T1000 (cell line): ENCODE measurements around the gene IGSF21.
"Not testable (repeated sequence)": the region's sequence is repeated elsewhere in the genome, so short reads cannot be mapped to it uniquely, and the experiment has no call there.

ENCODE experiments used
- DNase-seq: peaks from one replicate; lab custom pipeline; 2025; ENCODE audit warnings: mixed read lengths; lab: John Stamatoyannopoulos, UW

The IGSF21 gene

GRCh38 chr1:18145851-18146618 lies 38.4 kb downstream of the IGSF21 start:
- no peak for DNase-seq

GRCh38 chr1:18146886-18147285 lies 39.3 kb downstream of the IGSF21 start:
- DNase-seq = no peak

GRCh38 chr1:18147672-18148071 lies 40.1 kb downstream of the IGSF21 start:
- no peak for DNase-seq

- no peak for DNase-seq
Observed at GRCh38 chr1:18148461-18148860, 40.9 kb downstream of the IGSF21 start.

GRCh38 chr1:18149027-18149641 lies 41.5 kb downstream of the IGSF21 start:
- DNase-seq = no peak

DNA sequence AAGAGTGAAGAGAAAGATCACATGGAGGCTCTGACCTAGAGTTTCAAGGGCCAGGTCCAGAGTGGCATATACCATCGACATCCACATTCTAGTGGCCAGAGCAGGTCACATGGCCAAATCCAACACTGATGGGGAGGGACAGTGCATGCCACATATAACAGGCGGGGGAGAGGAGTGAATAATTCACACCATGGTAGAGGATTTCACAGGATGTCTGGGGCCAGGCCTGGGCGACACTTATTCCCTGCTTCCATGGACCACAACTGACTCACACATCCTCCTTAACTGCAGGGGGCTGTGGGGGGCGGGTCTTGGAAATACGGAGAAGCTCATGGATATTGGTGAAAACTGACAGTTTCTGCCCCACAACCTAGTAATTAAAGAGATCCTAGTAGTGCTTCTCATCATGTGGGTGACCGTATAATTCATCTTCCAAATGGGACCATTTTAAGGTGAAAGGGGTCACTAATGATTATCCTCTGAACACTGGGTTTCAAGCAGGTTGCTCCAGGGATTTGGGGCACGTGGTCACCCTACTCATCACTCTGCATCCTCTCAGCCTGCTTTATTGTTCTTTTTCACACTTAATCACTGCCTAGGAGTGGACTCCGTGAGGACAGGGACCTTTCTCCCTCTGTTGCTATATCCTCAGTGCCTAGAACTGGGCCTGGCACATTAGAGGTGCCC lies 44.0 kb downstream of the IGSF21 start:
- no peak for DNase-seq

DNA sequence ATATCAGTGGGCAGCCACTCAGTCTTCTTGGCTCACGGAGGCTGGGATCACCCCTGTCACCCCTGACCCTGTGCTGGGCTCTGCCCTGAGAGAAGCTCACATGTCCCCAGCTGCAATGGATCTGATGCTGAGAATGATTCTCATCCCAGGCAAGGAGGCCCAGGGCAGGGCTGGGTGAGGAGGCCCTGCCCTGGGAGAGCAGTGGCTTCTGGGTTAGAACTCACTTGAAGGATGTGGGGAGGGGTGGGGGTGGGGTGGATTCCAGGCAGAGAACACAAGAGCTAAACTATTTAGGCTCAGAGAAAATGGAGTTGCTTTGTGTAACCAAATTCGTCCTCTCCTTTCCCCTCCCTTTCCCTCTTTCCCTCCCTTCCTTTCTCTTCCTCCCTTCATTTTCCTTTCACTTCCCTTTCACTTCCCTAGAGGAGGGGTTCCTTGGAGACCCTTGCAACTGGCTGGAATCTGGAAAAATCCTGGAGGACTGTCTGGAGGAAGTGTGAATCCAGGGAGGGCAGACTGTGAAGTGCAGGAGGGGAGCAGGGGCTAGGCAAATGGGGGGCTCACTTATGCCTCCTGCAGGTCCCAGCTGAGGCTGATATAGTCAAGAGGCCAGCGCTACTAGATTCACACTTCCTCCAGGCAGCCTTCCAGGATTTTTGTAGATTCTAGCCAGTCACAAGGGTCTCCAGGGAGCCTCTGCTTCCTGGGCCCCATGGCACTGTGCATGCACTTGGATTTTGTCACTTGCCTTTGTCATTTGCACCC lies 47.0 kb downstream of the IGSF21 start:
- DNase-seq = no peak

- DNase-seq = no peak
Observed at GRCh38 chr1:18155881-18156385, 48.3 kb downstream of the IGSF21 start.

- no peak for DNase-seq
Observed at GRCh38 chr1:18157352-18157751, 49.8 kb downstream of the IGSF21 start.

- no peak for DNase-seq
Observed at GRCh38 chr1:18157968-18158367, 50.4 kb downstream of the IGSF21 start.

DNA sequence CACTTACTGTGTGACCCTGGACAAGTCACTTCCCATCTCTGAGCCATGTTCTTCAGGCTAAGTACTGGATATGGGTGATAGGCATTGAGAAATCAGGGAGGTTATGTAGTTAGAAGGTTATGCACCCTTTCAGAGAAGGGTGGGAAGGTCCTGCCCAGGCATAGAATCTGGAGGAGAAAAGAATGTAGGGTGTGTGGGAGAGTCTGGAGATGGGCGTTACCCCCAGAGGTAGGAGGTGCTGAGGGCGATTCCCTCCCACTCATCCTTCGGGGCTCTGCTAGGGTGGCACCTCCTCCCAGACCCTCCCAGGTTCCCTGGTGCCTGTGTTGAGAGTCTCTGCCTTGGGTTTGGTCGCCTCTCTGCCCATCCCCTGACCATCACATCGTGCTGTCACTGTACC lies 51.1 kb downstream of the IGSF21 start:
- DNase-seq = no peak

GRCh38 chr1:18160290-18160942 lies 52.8 kb downstream of the IGSF21 start:
- no peak for DNase-seq

DNA sequence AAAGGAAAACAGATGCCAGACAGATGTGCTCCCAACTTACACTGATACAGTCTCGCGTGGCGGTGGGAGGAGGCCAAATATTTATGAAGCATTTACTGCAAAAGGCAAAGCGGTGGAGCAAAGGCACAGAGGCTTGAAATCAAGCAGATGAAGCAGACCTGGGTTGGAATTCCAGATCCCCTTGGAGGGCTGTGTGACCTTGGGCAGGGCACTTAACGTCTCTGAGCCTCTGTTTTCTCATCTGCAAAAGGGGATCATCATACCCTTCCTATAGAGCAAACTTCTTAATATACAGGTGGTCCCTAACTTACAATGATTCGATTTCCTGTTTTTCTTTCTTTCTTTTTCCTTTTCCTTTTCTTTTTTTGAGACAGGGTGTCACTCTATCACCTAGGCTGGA lies 54.1 kb downstream of the IGSF21 start:
- no peak for DNase-seq

- DNase-seq = not testable (repeated sequence)
Observed at GRCh38 chr1:18165640-18166039, 58.0 kb downstream of the IGSF21 start.

GRCh38 chr1:18166341-18166740 lies 58.7 kb downstream of the IGSF21 start:
- no peak for DNase-seq

- DNase-seq = no peak
Observed at GRCh38 chr1:18166929-18167328, 59.3 kb downstream of the IGSF21 start.

- no peak for DNase-seq
Observed at GRCh38 chr1:18170444-18170843, 62.8 kb downstream of the IGSF21 start.

- DNase-seq = no peak
Observed at GRCh38 chr1:18174037-18174436, 66.4 kb downstream of the IGSF21 start.

DNA sequence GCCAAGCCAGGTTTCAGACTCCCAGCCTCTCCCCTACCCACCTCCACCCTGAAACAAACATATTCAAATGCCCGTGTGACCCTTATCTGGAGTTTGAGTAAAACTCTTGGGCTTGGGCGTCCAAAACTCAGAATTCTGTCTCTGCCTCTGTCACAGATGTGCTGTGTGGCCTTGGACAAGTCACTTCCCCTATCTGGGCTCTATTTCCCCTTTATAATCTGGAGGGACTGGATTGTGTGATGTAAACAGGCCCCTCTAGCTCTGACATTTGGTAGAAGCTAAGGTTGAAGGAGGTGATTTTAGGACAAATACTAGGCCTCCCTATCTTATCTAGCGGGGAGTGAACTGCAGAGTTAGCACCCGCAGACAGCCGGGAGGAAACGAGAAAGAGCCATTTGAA lies 67.5 kb downstream of the IGSF21 start:
- no peak for DNase-seq

GRCh38 chr1:18175530-18176377 lies 68.2 kb downstream of the IGSF21 start:
- DNase-seq = no peak

DNA sequence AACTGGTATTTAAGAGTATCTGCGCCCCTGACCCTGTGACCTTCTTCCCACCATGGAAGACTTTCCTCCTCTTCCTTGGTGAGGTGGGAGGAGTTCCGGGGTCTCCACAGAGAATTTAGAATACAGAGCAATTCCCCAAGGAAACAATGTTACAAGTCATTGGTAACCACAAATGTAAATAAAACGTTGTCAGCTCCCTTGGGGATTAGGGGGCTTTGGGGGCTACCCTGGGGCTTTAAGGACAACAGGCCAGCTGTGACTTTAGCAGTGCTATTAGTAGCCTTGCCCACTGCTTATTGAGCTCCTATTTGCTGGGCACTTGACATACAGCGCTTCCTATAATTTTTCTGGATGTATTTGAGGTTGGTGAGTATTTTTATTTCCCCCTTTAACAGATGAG lies 69.0 kb downstream of the IGSF21 start:
- DNase-seq = no peak
